Activated CD4-positive, alpha-beta memory T cell treated with anti-CD3 and anti-CD28 coated beads for 36 hours (primary cell): ENCODE results near the gene TBC1D5. TPM values are rescaled to one million over a fixed set of nuclear protein-coding genes. Genes with fewer than 3 reads are reported as not detected.

Experiments
- CTCF ChIA-PET: fragments of 350-600 bp; sonication (Branson Sonifier 250); formaldehyde crosslinking; loops from one replicate; lab custom pipeline; 2021; ENCODE audit warnings: antibody characterized with exemption, inconsistent platforms; lab: Charles Lee
- POLR2A ChIA-PET: fragments of 350-600 bp; sonication (Branson Sonifier 250); formaldehyde crosslinking; loops from one replicate; lab custom pipeline; 2021; ENCODE audit warnings: antibody characterized with exemption; lab: Charles Lee
- DNase-seq: peaks from one replicate; pipeline ENCODE4 v3.0.0-alpha.2; 2020
- H3K27ac Mint-ChIP-seq: one replicate; pipeline ENCODE4 v1.8.0; 2021; ENCODE audit warnings: mixed read lengths
- H3K27me3 Mint-ChIP-seq: one replicate; pipeline ENCODE4 v1.8.0; 2021; ENCODE audit warnings: mixed read lengths
- H3K36me3 Mint-ChIP-seq: one replicate; pipeline ENCODE4 v1.8.0; 2021; ENCODE audit warnings: mixed read lengths
- H3K4me1 Mint-ChIP-seq: one replicate; pipeline ENCODE4 v1.8.0; 2021; ENCODE audit warnings: low read depth, mixed read lengths
- H3K4me3 Mint-ChIP-seq: one replicate; pipeline ENCODE4 v1.8.0; 2021; ENCODE audit warnings: mild to moderate bottlenecking, mixed read lengths
- H3K9me3 Mint-ChIP-seq: one replicate; pipeline ENCODE4 v1.8.0; 2021; ENCODE audit warnings: mixed read lengths
- intact Hi-C: fragments of 100-400 bp; cut with micrococcal nuclease; formaldehyde crosslinking; loops from one replicate; pipeline ENCODE4 v1.15.1; 2023
- total RNA-seq, 2 experiments: library from RNA; stranded (reverse); gene quantifications; one replicate each; pipeline ENCODE4 v1.2.3, GENCODE V29; 2021

The TBC1D5 gene
- total RNA-seq, 2 experiments from 2014 or later: 49.2 to 53.7 TPM

DNA sequence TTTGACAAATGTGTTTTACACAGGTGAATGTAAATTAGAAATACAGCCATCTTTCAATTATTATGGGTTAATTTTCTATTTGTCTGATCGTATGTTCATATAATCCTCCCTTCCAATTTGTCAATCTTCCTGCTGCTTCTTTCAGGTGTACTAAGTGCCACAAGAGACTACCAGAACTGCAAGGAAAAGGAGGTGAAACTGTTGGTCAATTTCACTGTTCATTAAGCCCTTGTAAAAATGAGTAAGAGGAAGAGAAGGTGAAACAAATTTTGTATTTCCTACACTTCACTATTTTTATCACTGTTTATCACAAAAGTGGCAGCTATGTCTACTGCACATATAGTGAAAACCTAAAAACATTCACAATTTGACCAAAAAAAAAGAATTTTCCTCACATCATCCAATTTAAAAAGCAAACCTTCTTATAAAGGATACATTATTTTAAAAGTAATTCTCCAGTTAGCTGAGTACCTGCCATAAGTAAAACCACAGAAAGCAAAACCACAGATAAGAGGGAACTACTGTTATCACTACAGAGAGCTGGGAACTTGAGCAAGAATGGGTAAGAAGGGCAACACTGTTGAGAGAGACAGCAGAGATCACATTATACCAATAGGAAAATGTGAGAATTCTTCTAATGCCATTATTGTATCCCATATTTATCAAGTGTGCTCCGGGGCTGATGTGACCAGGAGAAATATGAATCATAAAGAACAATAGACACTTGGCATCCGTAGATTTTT is 163.0 kb downstream of the TBC1D5 start:
- no peak overlapping the region for H3K27ac Mint-ChIP-seq
- intact Hi-C loops: no loop called here
- no peak for DNase-seq
- no peaks in the 10 kb centered on the region for H3K27me3 Mint-ChIP-seq
- no peaks in the 10 kb centered on the region for H3K9me3 Mint-ChIP-seq
- no peak overlapping the region for H3K4me3 Mint-ChIP-seq
- ChIA-PET CTCF (no interaction called here), POLR2A (no interaction called here)
- H3K36me3 Mint-ChIP-seq: no peaks in the 10 kb centered on the region
- H3K4me1 Mint-ChIP-seq: peaks cover 1% of the 10 kb centered on the region

DNA sequence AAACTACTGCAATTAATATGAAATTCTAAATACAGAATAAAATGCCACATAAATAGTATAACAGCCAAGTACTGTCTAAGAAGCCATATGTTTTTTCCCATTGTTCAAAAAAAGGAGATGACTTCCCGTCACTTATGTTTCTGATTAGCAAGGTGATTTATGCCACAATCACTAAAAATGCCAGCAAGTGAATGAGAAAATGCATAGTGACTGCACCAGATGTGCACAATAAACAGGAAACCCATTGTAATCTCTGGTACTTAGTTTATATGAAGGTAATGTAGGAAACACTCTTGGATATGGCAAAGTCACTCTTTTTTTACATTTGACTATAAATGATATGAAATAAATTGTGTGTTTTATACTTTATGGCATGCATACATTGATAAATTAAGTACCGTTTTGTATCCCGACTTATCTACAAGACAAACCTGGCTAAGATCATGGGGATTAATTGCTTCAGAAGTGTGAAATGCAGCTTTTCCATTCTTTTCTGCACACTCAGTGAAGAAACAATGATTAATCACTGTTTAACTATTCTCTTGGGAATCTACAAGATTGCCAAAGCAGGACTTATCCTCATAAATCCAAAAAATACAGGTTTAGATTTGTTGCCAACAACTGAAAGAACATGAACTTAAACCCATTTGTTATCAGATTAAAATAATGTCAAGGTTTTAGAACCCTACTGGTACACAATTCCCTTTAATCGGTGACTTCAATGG is 164.5 kb downstream of the TBC1D5 start:
- H3K27me3 Mint-ChIP-seq: no peaks in the 10 kb centered on the region
- H3K4me3 Mint-ChIP-seq: no peak overlapping the region
- H3K4me1 Mint-ChIP-seq: peaks cover 7% of the 10 kb centered on the region
- no peaks in the 10 kb centered on the region for H3K9me3 Mint-ChIP-seq
- no peaks in the 10 kb centered on the region for H3K36me3 Mint-ChIP-seq
- no peak overlapping the region for H3K27ac Mint-ChIP-seq
- ChIA-PET CTCF (no interaction called here), POLR2A (no interaction called here)
- no peak for DNase-seq
- intact Hi-C loops: no loop called here

- ChIA-PET POLR2A (no interaction called here), CTCF (no interaction called here)
- Mint-ChIP-seq H3K27me3 (no peaks in the 10 kb centered on the region), H3K4me3 (no peak overlapping the region), H3K27ac (no peak overlapping the region), H3K9me3 (no peaks in the 10 kb centered on the region), H3K36me3 (no peaks in the 10 kb centered on the region), H3K4me1 (peaks cover 7% of the 10 kb centered on the region)
- intact Hi-C loops: no loop called here
- no peak for DNase-seq
These were observed 169.0 kb downstream of the TBC1D5 start for GRCh38 chr3:17573396-17573795.

GRCh38 chr3:17571686-17572085 is 170.7 kb downstream of the TBC1D5 start:
- H3K27ac Mint-ChIP-seq: no peak overlapping the region
- intact Hi-C loops: no loop called here
- POLR2A ChIA-PET: no interaction called here

GRCh38 chr3:17562845-17563244 is 179.6 kb downstream of the TBC1D5 start:
- no peak for DNase-seq
- CTCF ChIA-PET: no interaction called here
- H3K36me3 Mint-ChIP-seq: peaks cover 4% of the 10 kb centered on the region
- no peak overlapping the region for H3K4me3 Mint-ChIP-seq
- intact Hi-C loops: no loop called here
- no peaks in the 10 kb centered on the region for H3K9me3 Mint-ChIP-seq
- POLR2A ChIA-PET: no interaction called here
- H3K27me3 Mint-ChIP-seq: no peaks in the 10 kb centered on the region
- no peak overlapping the region for H3K27ac Mint-ChIP-seq
- peaks cover 4% of the 10 kb centered on the region for H3K4me1 Mint-ChIP-seq

More at GRCh38 chr3:17571686-17572085, 170.7 kb downstream of the TBC1D5 start:
- H3K9me3 Mint-ChIP-seq: no peaks in the 10 kb centered on the region
- no peak overlapping the region for H3K4me3 Mint-ChIP-seq
- no peaks in the 10 kb centered on the region for H3K27me3 Mint-ChIP-seq
- CTCF ChIA-PET: no interaction called here
- H3K4me1 Mint-ChIP-seq: peaks cover 7% of the 10 kb centered on the region
- DNase-seq: no peak
- H3K36me3 Mint-ChIP-seq: no peaks in the 10 kb centered on the region

DNA sequence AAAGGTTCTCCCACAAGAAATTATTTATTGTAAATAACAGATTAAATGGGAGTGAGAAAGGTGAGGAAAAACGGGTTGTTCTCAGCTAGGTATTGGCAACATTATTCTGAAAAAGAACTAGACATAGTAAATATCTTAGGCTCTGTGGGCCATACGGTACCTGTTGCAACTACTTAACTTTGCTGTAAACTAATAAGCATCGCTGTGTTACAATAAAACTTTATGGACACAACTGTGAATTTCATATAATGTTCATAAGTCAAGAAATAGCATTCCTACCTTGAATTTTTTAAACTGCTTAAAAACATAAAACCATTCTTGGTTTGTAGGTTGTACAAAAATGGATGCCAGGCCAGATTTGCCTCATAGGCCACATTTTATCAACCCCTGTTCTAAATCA is 183.9 kb downstream of the TBC1D5 start:
- no peak for DNase-seq
- POLR2A ChIA-PET: no interaction called here
- no peaks in the 10 kb centered on the region for H3K27me3 Mint-ChIP-seq
- H3K27ac Mint-ChIP-seq: no peak overlapping the region
- peaks cover 2% of the 10 kb centered on the region for H3K4me1 Mint-ChIP-seq
- CTCF ChIA-PET: no interaction called here
- no peak overlapping the region for H3K4me3 Mint-ChIP-seq
- peaks cover 8% of the 10 kb centered on the region for H3K36me3 Mint-ChIP-seq
- H3K9me3 Mint-ChIP-seq: no peaks in the 10 kb centered on the region
- intact Hi-C loops: no loop called here

DNA sequence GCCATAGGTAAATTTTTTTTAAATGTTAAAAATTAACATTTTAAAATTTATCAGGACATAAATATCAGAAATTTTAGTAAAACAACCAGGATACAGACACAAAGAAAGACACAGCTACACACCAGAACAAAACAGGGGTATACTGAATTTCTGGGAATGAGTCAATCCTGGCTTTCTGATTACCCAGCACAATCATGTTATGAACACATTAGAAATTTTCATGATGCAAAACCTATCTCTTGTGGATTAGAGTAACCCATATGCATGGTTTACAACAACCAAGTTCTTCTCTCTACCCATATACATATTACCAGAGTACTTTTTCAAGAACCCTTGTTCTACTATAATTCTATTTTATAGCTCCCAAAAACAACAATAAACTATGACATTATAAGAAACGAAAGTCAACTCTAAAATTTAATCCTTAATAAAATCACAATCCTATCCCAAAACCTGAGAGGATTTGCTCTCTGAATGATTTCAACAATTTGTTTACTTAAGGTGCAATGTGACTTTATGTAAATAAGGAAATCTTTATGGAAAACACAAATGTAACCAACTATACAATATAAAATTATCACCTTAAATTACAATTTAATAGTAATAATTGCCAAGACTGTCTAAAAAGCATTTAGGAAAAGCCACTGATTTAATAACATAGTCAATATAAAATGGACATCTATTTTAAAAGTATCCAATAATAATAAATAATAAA is 184.5 kb downstream of the TBC1D5 start:
- H3K4me1 Mint-ChIP-seq: peaks cover 2% of the 10 kb centered on the region
- POLR2A ChIA-PET: no interaction called here
- H3K27ac Mint-ChIP-seq: no peak overlapping the region
- intact Hi-C loops: no loop called here
- CTCF ChIA-PET: no interaction called here
- DNase-seq: no peak
- peaks cover 8% of the 10 kb centered on the region for H3K36me3 Mint-ChIP-seq
- no peak overlapping the region for H3K4me3 Mint-ChIP-seq
- H3K27me3 Mint-ChIP-seq: no peaks in the 10 kb centered on the region
- H3K9me3 Mint-ChIP-seq: no peaks in the 10 kb centered on the region

GRCh38 chr3:17555525-17555924 is 186.9 kb downstream of the TBC1D5 start:
- Mint-ChIP-seq H3K4me3 (no peak overlapping the region), H3K9me3 (no peaks in the 10 kb centered on the region), H3K27ac (no peak overlapping the region), H3K4me1 (peaks cover 7% of the 10 kb centered on the region), H3K27me3 (no peaks in the 10 kb centered on the region), H3K36me3 (peaks cover 6% of the 10 kb centered on the region)
- intact Hi-C loops: no loop called here
- DNase-seq: no peak
- ChIA-PET CTCF (no interaction called here), POLR2A (no interaction called here)

GRCh38 chr3:17554078-17554477 is 188.4 kb downstream of the TBC1D5 start:
- Mint-ChIP-seq H3K9me3 (no peaks in the 10 kb centered on the region), H3K4me3 (no peak overlapping the region), H3K36me3 (peaks cover 9% of the 10 kb centered on the region), H3K27me3 (no peaks in the 10 kb centered on the region), H3K27ac (no peak overlapping the region), H3K4me1 (peaks cover 7% of the 10 kb centered on the region)
- DNase-seq: no peak
- POLR2A ChIA-PET: no interaction called here
- CTCF ChIA-PET: no interaction called here
- intact Hi-C loops: no loop called here

GRCh38 chr3:17553080-17553479 is 189.4 kb downstream of the TBC1D5 start:
- ChIA-PET POLR2A (no interaction called here), CTCF (interaction anchor here (0.8 kb wide), 1 partner anchor 288 kb away, joined by 3 read pairs; no protein-coding TSS in a partner anchor)
- intact Hi-C loops: no loop called here
- no peak overlapping the region for H3K4me3 Mint-ChIP-seq
- DNase-seq: no peak
- H3K27me3 Mint-ChIP-seq: no peaks in the 10 kb centered on the region
- H3K4me1 Mint-ChIP-seq: peaks cover 7% of the 10 kb centered on the region
- H3K27ac Mint-ChIP-seq: no peak overlapping the region
- H3K9me3 Mint-ChIP-seq: no peaks in the 10 kb centered on the region
- H3K36me3 Mint-ChIP-seq: peaks cover 11% of the 10 kb centered on the region

DNA sequence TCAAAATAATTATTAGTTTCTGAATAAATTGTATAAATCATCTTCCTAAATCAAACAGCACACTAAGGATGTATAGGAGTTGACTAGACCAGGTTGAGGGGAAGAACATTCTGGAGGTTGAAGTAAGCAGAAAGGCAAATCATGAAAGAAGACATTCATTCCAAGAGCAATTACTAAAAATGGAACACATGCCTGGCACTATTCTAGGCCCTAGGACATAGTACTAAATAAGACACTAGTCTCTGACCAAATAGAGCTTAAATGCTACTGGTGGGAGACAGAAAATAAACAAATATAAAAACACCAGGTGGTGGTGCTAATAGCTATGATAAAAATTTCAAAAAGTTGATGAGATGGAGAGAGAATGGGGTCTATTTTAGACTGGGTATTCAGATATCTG is 190.1 kb downstream of the TBC1D5 start:
- H3K4me1 Mint-ChIP-seq: peaks cover 4% of the 10 kb centered on the region
- H3K36me3 Mint-ChIP-seq: peaks cover 12% of the 10 kb centered on the region
- POLR2A ChIA-PET: interaction anchor here (0.7 kb wide), 1 partner anchor 629 kb away, joined by 3 read pairs; no protein-coding TSS in a partner anchor
- CTCF ChIA-PET: interaction anchor here (0.7 to 2.0 kb wide), 3 partner anchors 93 to 289 kb away, joined by 3 to 5 read pairs (median 3); no protein-coding TSS in a partner anchor
- no peak overlapping the region for H3K4me3 Mint-ChIP-seq
- DNase-seq: no peak
- H3K27me3 Mint-ChIP-seq: no peaks in the 10 kb centered on the region
- intact Hi-C loops: no loop called here
- no peak overlapping the region for H3K27ac Mint-ChIP-seq
- H3K9me3 Mint-ChIP-seq: no peaks in the 10 kb centered on the region

DNA sequence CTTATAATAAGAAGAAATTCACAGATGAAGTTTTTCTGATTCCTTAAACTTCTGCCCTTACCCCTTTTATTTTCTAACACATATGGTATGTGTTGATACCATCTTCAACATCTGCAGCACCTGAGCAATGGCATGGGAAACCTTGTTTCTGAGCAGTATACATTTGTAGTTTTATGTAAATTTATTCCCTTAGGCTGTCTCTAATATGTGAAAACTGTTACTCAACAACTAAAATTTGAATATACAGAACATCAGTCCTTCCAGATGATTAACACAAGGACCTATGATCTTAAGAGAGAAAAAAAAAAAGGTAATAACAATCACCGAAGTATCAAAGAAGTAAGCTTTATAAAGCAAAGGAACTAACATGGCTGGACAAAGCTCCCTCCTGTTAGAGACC is 190.5 kb downstream of the TBC1D5 start:
- no peaks in the 10 kb centered on the region for H3K9me3 Mint-ChIP-seq
- peaks cover 4% of the 10 kb centered on the region for H3K4me1 Mint-ChIP-seq
- no peak overlapping the region for H3K4me3 Mint-ChIP-seq
- ChIA-PET CTCF (interaction anchor here (0.7 to 2.0 kb wide), 2 partner anchors 93 to 290 kb away, joined by 3 to 5 read pairs; no protein-coding TSS in a partner anchor), POLR2A (interaction anchor here (0.7 kb wide), 1 partner anchor 629 kb away, joined by 3 read pairs; no protein-coding TSS in a partner anchor)
- DNase-seq: no peak
- no peaks in the 10 kb centered on the region for H3K27me3 Mint-ChIP-seq
- H3K36me3 Mint-ChIP-seq: peaks cover 12% of the 10 kb centered on the region
- H3K27ac Mint-ChIP-seq: no peak overlapping the region
- intact Hi-C loops: no loop called here
